ENCODE data around the gene SLC25A21.

Gene SLC25A21

DNA sequence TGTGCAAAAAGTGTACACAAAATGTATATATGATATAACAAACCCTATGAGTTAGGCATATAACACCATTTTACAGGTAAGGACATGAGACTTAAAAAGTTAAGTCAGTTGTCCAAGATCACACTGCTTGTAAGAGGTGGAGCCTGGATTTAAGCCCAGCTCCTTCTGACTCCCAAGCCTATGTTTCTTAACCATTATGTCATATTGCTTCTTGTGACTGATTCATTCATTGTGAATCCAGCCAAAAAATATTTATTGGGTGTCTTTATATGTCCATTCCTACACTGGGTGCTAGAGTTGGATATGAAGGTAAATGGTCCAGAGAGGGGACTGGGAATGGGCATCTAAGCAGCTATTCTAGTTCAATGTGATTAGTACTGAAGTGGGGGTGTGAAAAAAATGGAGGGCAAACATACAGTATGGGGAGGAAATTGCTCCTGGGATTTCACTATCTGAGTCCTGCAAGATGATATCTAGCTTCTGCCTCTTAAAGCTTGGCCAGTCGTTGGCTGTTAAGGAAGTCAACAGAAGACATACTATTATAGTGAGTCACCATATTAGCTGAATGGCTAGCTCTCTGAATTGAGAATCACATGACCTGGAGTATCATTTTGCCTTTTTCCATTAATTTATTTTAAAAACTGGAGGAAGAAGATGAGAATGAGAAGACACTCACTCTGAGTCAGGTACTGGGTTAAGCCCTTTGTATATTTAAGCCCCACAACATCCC is 481.9 kb downstream of the SLC25A21 start:
- H3K4me3 ChIP-seq (ENCODE audit: low read length) = no peak overlapping the region
- DNase-seq (ENCODE audit: low read depth) = no peak
- TF ChIP-seq, protein P1, sequence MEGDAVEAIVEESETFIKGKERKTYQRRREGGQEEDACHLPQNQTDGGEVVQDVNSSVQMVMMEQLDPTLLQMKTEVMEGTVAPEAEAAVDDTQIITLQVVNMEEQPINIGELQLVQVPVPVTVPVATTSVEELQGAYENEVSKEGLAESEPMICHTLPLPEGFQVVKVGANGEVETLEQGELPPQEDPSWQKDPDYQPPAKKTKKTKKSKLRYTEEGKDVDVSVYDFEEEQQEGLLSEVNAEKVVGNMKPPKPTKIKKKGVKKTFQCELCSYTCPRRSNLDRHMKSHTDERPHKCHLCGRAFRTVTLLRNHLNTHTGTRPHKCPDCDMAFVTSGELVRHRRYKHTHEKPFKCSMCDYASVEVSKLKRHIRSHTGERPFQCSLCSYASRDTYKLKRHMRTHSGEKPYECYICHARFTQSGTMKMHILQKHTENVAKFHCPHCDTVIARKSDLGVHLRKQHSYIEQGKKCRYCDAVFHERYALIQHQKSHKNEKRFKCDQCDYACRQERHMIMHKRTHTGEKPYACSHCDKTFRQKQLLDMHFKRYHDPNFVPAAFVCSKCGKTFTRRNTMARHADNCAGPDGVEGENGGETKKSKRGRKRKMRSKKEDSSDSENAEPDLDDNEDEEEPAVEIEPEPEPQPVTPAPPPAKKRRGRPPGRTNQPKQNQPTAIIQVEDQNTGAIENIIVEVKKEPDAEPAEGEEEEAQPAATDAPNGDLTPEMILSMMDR (conservative IDR thresholded peaks at IDR 0.05; ENCODE audit: low read depth, low read length) = no peak

DNA sequence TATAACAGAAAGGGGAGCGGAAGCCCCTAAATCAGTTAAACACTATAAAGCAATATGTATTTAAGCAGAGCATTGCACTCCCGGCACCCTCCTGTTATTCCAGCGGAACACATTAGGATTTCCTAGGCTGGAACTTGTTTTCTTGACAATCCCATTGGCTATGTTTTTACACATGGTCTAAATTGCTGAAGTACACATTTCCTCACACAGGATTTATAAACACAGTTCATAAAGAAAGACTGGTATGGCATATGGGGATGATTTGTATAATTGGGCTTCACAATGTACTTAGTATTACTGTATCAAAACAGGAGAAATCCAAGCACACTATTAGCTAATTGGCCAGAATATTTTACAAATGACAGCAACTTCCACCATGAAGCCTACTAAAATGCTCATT is 487.5 kb downstream of the SLC25A21 start:
- H3K4me3 ChIP-seq (ENCODE audit: low read length) = no peak overlapping the region
- DNase-seq (ENCODE audit: low read depth) = no peak
- TF ChIP-seq, protein P1 (conservative IDR thresholded peaks at IDR 0.05; ENCODE audit: low read depth, low read length) = no peak

DNA sequence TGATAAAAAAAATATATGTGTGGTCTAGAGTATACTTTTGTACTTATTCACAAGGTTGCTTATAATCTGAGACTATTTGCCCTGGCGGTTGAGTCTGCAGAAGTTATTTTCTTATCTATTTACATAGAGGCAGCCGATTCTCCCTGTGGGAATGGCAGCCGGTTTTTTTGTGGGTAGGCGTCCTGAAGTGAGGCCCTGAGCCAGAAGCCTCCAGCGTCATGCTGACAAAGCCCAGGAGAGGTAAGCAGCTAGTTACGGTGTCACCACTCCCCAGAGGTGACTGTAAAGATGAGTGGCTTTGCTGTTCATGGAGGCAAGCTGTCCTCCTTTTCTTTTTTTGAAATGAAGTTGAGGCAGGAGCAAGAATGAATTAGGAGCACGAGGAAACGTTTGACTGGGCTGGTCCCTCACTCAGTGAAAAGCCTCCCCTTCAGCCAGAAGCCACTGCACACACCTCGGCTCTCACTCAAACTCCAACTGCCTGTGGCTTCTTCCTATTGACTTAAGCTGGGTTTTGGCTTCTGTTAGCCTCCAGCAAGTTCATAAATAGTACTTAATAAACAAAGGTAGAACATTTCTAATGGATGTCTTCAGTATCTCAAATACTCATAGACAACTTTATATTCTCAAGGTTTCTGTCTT is 489.2 kb downstream of the SLC25A21 start:
- no peak for DNase-seq (ENCODE audit: low read depth)
- H3K4me3 ChIP-seq (ENCODE audit: low read length) = no peak overlapping the region
- TF ChIP-seq, protein P1 (conservative IDR thresholded peaks at IDR 0.05; ENCODE audit: low read depth, low read length) = no peak

DNA sequence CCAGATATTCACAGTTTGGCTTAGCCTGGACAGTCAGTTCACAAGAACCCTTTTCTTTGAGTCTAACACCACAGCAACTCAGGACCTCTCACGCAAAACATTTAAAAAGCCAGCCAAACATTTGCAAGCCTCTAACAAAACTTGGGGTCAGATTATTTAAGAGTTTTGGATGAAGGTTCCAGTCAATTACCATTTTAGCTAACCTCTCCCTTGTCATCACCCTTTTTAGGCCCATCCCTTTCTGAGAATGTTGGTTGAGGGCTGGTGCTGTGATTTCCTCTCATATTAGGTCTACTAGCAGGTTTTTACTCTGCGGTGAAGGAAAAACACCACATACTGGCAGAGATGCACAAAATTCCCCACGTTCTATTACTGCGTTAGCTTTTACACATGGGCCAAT is 490.1 kb downstream of the SLC25A21 start:
- no peak for DNase-seq (ENCODE audit: low read depth)
- H3K4me3 ChIP-seq (ENCODE audit: low read length) = no peak overlapping the region
- TF ChIP-seq, protein P1 (conservative IDR thresholded peaks at IDR 0.05; ENCODE audit: low read depth, low read length) = no peak

DNA sequence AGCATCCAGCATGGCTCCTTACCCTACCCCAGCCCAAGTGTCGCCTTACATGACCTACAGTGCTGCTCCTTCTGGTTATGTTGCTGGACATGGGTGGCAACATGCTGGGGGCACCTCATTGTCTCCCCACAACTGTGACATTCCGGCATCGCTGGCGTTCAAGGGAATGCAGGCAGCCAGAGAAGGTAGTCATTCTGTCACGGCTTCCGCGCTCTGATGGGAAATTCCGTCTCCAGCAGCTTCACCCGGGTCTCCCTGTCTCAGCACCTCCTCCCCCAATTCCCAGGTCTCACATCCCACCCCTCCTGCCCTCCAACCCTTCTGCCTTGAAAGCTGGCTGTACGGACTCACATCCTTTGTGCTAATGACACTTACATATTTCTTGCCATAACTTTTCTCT is 496.2 kb downstream of the SLC25A21 start:
- H3K4me3 ChIP-seq (ENCODE audit: low read length) = no peak overlapping the region
- TF ChIP-seq, protein P1 (conservative IDR thresholded peaks at IDR 0.05; ENCODE audit: low read depth, low read length) = no peak
- DNase-seq (ENCODE audit: low read depth) = no peak

DNA sequence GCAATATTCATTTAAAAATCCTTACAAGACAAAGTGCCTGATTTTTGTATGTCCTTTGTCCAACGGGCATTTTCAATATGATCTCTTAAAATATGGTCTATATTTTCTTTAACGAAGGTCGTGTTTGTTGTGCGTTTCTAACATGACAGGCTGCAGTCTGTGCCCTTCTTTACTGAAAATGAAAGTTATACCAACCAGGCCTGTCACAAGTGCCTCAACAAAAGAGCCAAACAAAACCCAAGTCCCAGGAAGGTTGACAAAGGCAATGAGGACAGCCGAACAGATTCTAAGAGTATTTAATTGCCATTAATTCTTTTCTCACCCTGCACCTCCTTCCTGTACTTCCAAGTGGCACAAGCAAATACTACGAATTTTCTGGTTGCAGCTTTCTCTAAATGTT is 496.8 kb downstream of the SLC25A21 start:
- DNase-seq (ENCODE audit: low read depth) = no peak
- H3K4me3 ChIP-seq (ENCODE audit: low read length) = no peak overlapping the region
- TF ChIP-seq, protein P1 (conservative IDR thresholded peaks at IDR 0.05; ENCODE audit: low read depth, low read length) = no peak

DNA sequence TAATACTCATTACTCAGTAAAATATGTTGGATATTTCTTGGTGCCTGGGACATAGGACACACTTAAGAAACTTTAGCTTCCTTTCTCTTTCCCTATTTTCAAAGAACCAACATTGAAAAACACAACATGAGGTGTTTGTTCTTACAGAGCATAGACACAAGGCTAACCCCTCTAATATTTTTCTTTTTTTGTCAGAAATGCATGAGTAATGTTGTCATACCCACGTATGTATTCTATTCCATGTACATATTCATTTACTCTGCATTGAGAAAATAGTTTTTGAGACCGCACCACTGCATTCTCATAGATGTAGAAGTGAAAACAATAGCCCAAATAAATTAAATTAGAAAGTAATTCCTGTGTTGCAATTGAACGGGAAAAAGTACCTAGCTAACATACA is 497.7 kb downstream of the SLC25A21 start:
- no peak overlapping the region for H3K4me3 ChIP-seq (ENCODE audit: low read length)
- DNase-seq (ENCODE audit: low read depth) = no peak
- TF ChIP-seq, protein P1 (conservative IDR thresholded peaks at IDR 0.05; ENCODE audit: low read depth, low read length) = no peak
